Fibroblast of the aortic adventitia (primary cell): ENCODE results near the gene CDKN2D. TPM values are rescaled to one million over a fixed set of nuclear protein-coding genes. Genes with fewer than 3 reads are reported as not detected.
A peak's percentile ranks its signal among the peaks of the same experiment; 100 is the strongest.
"Not testable (repeated sequence)": the region's sequence is repeated elsewhere in the genome, so short reads cannot be mapped to it uniquely, and the experiment has no call there.

Source experiments
- DNase-seq: peaks from one replicate; pipeline ENCODE4 v3.0.0-alpha.2; 2010; ENCODE audit warnings: low read depth
- H3K4me3 ChIP-seq: 2 replicates; pipeline ENCODE4 v1.5.1; 2011; ENCODE audit warnings: low read depth, mild to moderate bottlenecking, control low read depth, low read length, moderate library complexity
- total RNA-seq: library from RNA; depleted of rRNA; stranded (reverse); fragments of >200 nt; gene quantifications from 2 replicates; pipeline ENCODE4 v1.2.3, GENCODE V29; 2012; ENCODE audit warnings: low replicate concordance
- TF ChIP-seq, protein P1 (sequence below): IDR thresholded peaks from 2 replicates; pipeline ENCODE4 v1.5.1; 2011; ENCODE audit warnings: mild to moderate bottlenecking, low read length, control low read depth, inconsistent platforms; ENCODE audit not compliant: insufficient read depth

CDKN2D gene
- total RNA-seq, 1 donor = 9.2 TPM

DNA sequence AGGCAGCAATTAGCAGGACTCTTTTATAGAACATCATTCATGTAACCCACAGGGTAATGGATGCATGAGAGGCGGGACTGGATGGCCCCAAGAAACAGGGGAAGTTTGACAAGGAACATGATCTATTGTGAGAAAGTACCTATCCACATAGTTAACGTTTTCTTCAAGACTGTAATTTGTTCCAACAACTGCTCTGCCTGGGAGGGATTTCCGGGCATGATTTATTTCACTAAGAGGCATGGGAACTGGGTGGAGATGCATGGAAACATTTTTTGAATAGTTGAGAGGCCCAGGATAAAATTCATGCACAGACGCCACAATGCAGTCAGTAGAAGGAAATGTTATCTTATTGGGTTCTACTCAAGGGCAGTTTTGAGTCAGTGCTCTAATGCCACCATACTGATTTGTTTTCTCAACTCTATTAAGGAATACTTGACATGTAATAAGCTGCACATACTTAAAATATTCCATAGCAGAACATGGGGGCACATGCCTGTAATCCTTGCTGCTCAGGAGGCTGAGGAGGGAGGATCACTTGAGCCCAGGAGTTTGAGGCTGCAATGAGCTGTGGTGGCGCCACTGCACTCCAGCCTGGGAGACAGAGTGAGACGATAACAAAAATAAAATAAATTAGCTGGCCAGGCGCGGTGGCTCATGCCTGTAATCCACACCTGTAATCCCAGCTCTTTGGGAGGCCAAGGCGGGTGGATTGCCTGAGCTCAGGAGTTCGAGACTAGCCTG is 35.0 kb downstream of the CDKN2D start:
- TF ChIP-seq, protein P1, sequence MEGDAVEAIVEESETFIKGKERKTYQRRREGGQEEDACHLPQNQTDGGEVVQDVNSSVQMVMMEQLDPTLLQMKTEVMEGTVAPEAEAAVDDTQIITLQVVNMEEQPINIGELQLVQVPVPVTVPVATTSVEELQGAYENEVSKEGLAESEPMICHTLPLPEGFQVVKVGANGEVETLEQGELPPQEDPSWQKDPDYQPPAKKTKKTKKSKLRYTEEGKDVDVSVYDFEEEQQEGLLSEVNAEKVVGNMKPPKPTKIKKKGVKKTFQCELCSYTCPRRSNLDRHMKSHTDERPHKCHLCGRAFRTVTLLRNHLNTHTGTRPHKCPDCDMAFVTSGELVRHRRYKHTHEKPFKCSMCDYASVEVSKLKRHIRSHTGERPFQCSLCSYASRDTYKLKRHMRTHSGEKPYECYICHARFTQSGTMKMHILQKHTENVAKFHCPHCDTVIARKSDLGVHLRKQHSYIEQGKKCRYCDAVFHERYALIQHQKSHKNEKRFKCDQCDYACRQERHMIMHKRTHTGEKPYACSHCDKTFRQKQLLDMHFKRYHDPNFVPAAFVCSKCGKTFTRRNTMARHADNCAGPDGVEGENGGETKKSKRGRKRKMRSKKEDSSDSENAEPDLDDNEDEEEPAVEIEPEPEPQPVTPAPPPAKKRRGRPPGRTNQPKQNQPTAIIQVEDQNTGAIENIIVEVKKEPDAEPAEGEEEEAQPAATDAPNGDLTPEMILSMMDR = no peak
- peak; percentile 96 for DNase-seq
- H3K4me3 ChIP-seq = no peak overlapping the region

DNA sequence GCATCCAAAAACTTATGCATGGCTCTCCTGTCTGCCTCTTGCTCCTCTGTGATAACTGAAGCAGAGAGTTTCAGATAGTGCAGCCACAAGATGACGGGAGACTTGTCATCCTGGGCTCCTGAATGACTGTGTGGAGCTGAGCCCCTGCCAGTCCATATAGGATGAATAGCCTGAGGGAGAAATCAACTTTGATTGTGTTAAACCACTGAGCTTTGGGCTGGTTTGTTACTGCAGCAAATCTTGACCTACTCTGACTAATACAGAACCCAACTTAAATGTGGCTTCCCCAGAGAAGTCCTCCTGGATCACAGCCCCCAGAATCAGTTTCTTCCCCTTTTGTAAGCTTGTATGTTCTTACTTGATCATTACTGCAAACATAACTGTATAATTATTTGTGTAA is 36.3 kb downstream of the CDKN2D start:
- DNase-seq = no peak
- no peak overlapping the region for H3K4me3 ChIP-seq
- TF ChIP-seq, protein P1 = no peak

DNA sequence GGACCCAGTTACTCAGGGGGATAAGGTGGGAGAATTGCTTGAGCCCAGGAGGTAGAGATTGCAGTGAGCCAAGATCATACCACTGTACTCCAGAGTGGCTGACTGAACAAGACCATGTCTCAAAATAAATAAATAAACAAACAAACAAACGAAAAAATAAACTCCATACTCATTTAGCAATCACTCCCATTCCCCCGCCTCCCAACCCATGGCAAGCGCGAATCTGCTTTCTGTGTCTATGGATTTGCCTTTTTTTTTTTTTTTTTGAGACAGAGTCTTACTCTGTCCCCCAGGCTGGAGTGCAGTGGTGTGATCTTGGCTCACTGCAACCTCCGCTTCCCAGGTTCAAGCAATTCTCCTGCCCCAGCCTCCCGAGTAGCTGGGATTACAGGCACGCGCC is 41.9 kb downstream of the CDKN2D start:
- not testable (repeated sequence) for H3K4me3 ChIP-seq, DNase-seq

DNA sequence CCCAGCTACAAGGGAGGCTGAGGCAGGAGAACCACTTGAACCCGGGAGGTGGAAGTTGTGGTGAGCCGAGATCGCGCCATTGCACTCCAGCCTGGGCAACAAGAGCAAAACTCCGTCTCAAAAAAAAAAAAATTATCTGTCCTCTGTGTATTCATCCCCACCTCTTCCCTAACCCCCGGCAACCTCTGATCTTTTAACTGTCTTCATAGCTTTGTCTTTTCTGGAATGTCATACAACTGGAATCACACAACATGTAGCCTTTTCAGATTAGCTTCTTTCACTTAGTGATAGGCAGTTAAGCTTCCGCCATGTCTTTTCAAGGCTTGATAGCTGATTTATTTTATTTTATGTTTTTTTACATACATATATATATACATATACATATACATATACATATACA is 43.1 kb downstream of the CDKN2D start:
- TF ChIP-seq, protein P1 = no peak

DNA sequence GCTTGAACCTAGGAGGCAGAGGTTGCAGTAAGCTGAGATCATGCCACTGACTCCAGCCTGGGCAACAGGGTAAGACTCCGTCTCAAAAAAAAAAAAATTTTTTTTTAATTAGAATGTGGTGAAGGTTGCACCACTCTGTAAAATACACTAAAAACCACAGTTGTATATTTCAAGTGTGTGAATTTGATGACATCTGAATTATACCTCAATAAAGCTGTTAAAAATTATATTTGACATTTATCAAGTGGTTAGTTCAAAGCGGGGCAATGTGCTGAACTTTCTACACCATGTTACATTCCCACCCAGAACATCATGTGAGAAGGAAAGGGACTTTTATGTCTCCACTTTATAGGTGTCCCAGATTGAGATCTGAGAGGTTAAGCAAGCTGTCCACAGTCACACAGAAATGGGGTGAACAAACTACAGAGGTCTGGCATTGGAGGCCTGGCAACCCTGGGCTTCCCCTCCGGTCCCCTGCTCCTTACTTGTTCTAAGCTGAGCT is 45.6 kb downstream of the CDKN2D start:
- TF ChIP-seq, protein P1 = no peak
- H3K4me3 ChIP-seq = no peak overlapping the region
- DNase-seq = no peak

More for the DNA sequence above, 43.1 kb downstream of the CDKN2D start:
- no peak overlapping the region for H3K4me3 ChIP-seq
- no peak for DNase-seq

DNA sequence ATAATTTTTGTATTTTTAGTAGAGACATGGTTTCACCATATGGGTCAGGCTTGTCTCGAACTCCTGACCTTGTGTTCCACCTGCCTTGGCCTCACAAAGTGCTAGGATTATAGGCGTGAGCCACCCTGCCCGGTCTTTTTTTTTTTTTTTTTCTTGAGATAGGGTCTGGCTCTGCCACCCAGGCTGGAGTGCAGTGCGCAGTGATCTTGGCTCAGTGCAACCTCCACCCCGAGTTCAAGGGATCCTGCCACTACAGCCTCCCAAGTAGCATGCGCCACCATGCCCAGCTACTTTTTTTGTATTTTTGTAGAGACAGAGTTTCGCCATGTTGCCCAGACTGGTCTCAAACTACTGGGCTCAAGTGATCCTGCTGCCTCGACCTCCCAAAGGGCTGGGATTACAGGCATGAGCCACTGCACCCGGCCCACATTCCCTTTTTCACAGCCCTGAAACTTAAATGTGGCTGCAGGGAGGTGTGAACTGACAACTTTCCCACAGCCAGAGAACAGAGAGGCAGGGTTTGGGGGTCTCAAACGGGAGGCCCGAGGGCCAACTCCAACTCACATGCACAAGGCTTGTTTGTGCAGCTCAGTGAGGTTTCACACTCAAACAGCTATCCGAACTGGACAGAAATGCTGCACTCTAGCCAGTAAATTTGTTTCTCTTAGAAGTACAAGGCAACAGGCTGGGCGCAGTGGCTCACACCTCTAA is 47.2 kb downstream of the CDKN2D start:
- TF ChIP-seq, protein P1 = no peak
- no peak for DNase-seq
- no peak overlapping the region for H3K4me3 ChIP-seq

DNA sequence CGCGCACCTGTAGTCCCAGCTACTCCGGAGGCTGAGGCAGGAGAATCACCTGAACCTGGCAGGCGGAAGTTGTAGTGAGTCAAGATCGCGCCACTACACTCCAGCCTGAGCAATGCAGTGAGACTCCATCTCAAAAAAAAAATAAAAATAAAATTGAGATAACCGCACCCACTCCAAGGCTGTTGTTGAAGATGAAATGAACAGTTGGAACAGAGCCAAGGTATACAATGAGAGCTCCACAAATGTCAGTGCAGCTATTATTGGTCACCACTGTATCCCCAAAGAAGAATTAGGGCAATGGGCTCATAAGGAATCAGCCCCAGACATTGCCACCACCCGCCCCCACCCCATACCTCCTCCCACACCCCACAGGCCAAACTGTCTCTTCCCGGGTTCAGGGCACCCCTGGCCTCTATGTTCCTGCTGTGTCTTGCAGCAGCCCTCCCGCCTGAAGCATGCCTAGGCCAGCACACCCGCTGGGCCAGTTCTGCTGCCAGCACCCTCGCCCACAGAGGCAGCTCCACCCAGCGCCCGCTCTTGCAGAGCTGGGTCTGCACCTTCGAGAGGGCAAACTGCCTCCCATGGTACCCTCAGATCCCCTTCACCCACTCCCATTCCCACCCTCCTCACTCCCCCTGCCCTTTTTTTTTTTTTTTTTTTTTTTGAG is 48.0 kb downstream of the CDKN2D start:
- TF ChIP-seq, protein P1 = no peak
- no peak for DNase-seq
- H3K4me3 ChIP-seq = no peak overlapping the region
